CD4-positive, alpha-beta T cell treated with Interleukin-15 for 4 hours (primary cell): ENCODE results near the gene SLC35E2B.

Source experiments
- DNase-seq: peaks from one replicate; pipeline ENCODE4 v3.0.0-alpha.2; 2020; ENCODE audit warnings: low spot score

The SLC35E2B gene

DNA sequence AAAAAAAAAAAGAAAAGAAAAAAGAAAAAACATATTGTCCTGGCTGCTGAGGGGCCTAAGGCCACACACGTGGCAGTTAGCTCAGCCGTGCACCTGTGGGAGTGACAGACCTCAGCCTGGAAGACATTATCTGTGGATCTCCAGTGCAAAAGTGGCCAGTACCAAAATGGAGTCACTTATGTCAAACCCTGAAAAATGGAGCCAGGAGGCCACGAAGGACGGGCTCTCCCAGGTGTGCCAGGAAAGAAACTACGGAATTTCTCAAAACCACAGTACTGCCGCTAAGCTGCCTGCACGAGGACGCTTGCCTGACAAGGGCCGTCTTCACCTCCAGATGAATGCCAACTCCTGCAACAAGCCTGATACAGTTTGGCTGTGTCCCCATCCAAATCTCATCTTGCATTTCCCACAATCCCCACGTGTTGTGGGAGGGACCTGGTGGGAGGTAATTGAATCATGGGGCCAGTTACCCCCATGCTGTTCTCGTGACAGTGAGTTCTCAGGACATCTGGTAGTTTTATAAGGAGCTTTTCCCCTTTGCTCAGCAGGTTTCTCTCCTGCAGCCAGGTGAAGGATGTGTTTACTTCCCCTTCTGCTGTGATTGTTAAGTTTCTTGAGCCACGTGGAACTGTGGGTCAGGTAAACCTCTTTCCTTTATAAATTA lies 82.6 kb downstream of the SLC35E2B start:
- no peak for DNase-seq
